GOT3 (cell line): ENCODE data around the gene CELSR1.

Experiments used
- DNase-seq: peaks from one replicate; lab custom pipeline; 2025; ENCODE audit warnings: mixed read lengths; lab: John Stamatoyannopoulos, UW

CELSR1 gene

GRCh38 chr22:46551321-46551720 is 13.9 kb upstream of the CELSR1 start:
- DNase-seq = no peak

GRCh38 chr22:46549971-46550641 is 12.7 kb upstream of the CELSR1 start:
- no peak for DNase-seq

GRCh38 chr22:46549563-46549840 is 12.1 kb upstream of the CELSR1 start:
- no peak for DNase-seq

GRCh38 chr22:46547883-46548244 is 10.4 kb upstream of the CELSR1 start:
- DNase-seq = no peak

GRCh38 chr22:46547179-46547882 is 9.9 kb upstream of the CELSR1 start:
- no peak for DNase-seq

GRCh38 chr22:46546466-46547178 is 9.2 kb upstream of the CELSR1 start:
- no peak for DNase-seq

- DNase-seq = no peak
Measured at GRCh38 chr22:46545086-46545792, 7.8 kb upstream of the CELSR1 start.

- no peak for DNase-seq
Measured at GRCh38 chr22:46542011-46542985, 4.9 kb upstream of the CELSR1 start.

GRCh38 chr22:46541536-46541935 is 4.1 kb upstream of the CELSR1 start:
- DNase-seq = no peak

GRCh38 chr22:46540874-46541273 is 3.5 kb upstream of the CELSR1 start:
- DNase-seq = no peak

- DNase-seq = no peak
Measured at GRCh38 chr22:46539169-46539568, 1.7 kb upstream of the CELSR1 start.

- DNase-seq = no peak
Measured at GRCh38 chr22:46538814-46539160, 1.4 kb upstream of the CELSR1 start.

GRCh38 chr22:46537946-46538813 is 760 bp upstream of the CELSR1 start:
- no peak for DNase-seq

GRCh38 chr22:46536537-46537224 is 739 bp downstream of the CELSR1 start:
- no peak for DNase-seq

- no peak for DNase-seq
Measured at GRCh38 chr22:46535876-46536536, 1.4 kb downstream of the CELSR1 start.

GRCh38 chr22:46534901-46535630 is 2.4 kb downstream of the CELSR1 start:
- DNase-seq = no peak

GRCh38 chr22:46534177-46534776 is 3.1 kb downstream of the CELSR1 start:
- no peak for DNase-seq

GRCh38 chr22:46533070-46533833 is 4.2 kb downstream of the CELSR1 start:
- DNase-seq = no peak
